Dendritic cell treated with granulocyte-macrophage colony-stimulating factor and Interleukin-4, amounts not matched to agents 40 ng/mL and 50 ng/mL, for 4 days (primary cell): ENCODE data around the gene EIF4ENIF1.
"Not testable (repeated sequence)": the region's sequence is repeated elsewhere in the genome, so short reads cannot be mapped to it uniquely, and the experiment has no call there.

Source experiments
- H3K27ac Mint-ChIP-seq: one replicate; pipeline ENCODE4 v1.8.0; 2022; ENCODE audit warnings: mild to moderate bottlenecking, mixed read lengths
- H3K27me3 Mint-ChIP-seq: one replicate; pipeline ENCODE4 v1.8.0; 2022; ENCODE audit warnings: mild to moderate bottlenecking, mixed read lengths
- H3K36me3 Mint-ChIP-seq: one replicate; pipeline ENCODE4 v1.8.0; 2022; ENCODE audit warnings: low read depth, mixed read lengths
- H3K4me1 Mint-ChIP-seq: one replicate; pipeline ENCODE4 v1.8.0; 2022; ENCODE audit warnings: low read depth, mixed read lengths
- H3K4me3 Mint-ChIP-seq: one replicate; pipeline ENCODE4 v1.8.0; 2022; ENCODE audit warnings: mild to moderate bottlenecking, moderate library complexity, mixed read lengths
- H3K9me3 Mint-ChIP-seq: one replicate; pipeline ENCODE4 v1.8.0; 2022; ENCODE audit warnings: mixed read lengths
- intact Hi-C: fragments of 100-400 bp; cut with micrococcal nuclease; formaldehyde crosslinking; loops from one replicate; pipeline ENCODE4 v1.15.0; 2022

Gene EIF4ENIF1

DNA sequence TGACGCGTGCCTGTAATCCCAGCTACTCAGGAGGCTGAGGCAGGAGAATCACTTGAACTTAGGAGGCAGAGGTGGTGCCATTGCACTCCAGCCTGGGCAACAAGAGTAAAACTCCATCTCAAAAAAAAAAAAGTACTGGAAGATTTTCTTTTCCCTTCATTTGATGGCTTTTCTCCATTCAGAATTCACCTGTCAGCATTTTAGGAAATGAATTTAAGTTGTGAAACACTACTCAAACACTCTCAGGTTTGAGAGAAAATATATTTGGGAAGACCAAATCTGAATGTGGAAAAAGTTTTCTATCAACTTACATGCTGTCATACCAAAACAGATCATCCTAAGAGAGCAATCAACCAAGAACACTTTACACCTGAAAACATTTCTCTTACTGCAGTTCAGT lies 2.7 kb downstream of the EIF4ENIF1 start:
- intact Hi-C loops = loop anchor here (5.0 to 10.0 kb wide), 2 partner anchors 90 to 192 kb away; partner anchors contain the start of genes DRG1 and PIK3IP1
- H3K9me3 Mint-ChIP-seq = no peaks in the 10 kb centered on the region
- H3K36me3 Mint-ChIP-seq = peaks cover 64% of the 10 kb centered on the region
- H3K4me1 Mint-ChIP-seq = peaks cover 15% of the 10 kb centered on the region
- H3K27ac Mint-ChIP-seq = no peak overlapping the region
- H3K4me3 Mint-ChIP-seq = no peak overlapping the region
- H3K27me3 Mint-ChIP-seq = no peaks in the 10 kb centered on the region

DNA sequence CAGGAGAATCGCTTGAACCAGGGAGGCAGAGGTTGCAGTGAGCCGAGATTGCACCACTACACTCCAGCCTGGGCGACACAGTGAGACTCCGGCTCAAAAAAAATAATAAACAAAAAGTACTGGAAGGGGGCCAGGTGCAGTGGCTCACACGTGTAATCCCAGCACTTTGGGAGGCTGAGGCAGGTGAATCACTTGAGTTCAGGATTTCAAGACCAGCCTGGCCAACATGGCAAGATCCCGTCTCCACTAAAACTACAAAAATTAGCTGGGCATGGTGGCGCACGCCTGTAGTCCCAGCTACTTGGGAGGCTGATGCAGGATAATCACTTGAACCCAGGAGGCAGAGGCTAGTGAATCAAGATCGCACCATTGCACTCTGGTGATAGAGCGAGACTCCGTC lies 3.3 kb downstream of the EIF4ENIF1 start:
- not testable (repeated sequence) for H3K27ac Mint-ChIP-seq, H3K4me1 Mint-ChIP-seq, H3K4me3 Mint-ChIP-seq, H3K9me3 Mint-ChIP-seq, H3K27me3 Mint-ChIP-seq
- intact Hi-C loops = loop anchor here (5.0 to 10.0 kb wide), 2 partner anchors 89 to 192 kb away; partner anchors contain the start of genes DRG1 and PIK3IP1
- peaks cover 70% of the 10 kb centered on the region for H3K36me3 Mint-ChIP-seq

DNA sequence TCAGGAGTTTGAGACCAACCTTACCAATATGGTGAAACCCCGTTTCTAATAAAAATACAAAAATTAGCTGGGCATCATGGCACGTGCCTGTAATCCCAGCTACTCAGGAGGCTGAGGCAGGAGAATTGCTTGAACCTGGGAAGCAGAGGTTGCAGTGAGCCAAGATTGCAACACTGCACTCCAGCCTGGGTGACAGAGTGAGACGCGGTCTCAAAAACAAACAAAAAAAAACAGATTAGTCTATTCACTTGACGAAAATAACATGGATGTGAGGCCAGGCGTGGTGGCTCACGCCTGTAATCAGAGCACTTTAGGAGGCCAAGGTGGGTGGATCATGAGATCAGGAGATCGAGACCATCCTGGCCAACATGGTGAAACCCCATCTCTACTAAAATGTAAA lies 7.2 kb downstream of the EIF4ENIF1 start:
- H3K4me3 Mint-ChIP-seq, H3K4me1 Mint-ChIP-seq, H3K9me3 Mint-ChIP-seq, H3K27me3 Mint-ChIP-seq, H3K27ac Mint-ChIP-seq: not testable (repeated sequence)
- intact Hi-C loops = loop anchor here (10.0 kb wide), 1 partner anchor 188 kb away; the partner anchor contains the start of gene PIK3IP1
- peaks cover 99% of the 10 kb centered on the region for H3K36me3 Mint-ChIP-seq

DNA sequence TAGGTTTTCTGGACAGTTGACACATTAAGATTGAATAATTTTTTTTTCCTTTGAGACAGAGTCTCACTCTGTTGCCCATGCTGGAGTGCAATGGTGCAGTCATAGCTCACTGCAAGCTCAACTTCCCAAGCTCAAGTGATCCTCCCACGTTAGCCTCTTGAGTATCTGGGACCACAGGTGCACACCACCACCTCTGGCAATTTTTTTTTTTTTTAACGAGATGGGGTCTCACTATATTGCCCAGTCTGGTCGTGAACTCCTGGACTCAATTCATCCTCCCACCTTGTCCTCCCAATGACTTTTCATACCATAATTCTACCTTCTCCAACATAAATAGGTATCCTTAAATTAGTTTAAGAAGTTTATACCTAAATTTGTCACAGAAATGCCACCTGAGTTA lies 8.5 kb downstream of the EIF4ENIF1 start:
- H3K36me3 Mint-ChIP-seq = peaks cover 93% of the 10 kb centered on the region
- H3K27ac Mint-ChIP-seq = no peak overlapping the region
- no peak overlapping the region for H3K4me3 Mint-ChIP-seq

DNA sequence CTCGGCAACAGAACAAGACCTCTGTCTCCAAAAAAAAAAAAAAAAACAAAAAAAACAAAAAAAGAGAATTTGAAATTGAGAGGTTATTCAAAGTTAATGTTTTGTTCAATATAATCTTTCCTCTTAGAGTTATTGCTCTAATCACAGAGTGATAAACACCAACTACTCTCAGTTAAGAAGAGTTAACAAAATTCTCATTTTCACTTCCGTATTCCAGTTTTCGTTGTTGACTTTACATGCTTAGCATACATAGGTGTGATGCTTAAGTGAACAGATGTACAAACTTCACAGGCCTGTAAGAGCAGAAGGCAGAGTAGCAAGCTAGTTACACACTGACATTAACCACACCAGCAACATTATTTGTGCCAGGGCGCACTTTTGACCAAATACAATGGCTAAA lies 12.3 kb downstream of the EIF4ENIF1 start:
- intact Hi-C loops = no loop called here
- Mint-ChIP-seq H3K9me3 (no peaks in the 10 kb centered on the region), H3K36me3 (peaks cover 81% of the 10 kb centered on the region), H3K4me3 (no peak overlapping the region), H3K27ac (no peak overlapping the region), H3K4me1 (no peaks in the 10 kb centered on the region), H3K27me3 (no peaks in the 10 kb centered on the region)

More for the DNA sequence above, 8.5 kb downstream of the EIF4ENIF1 start:
- intact Hi-C loops = loop anchor here (10.0 kb wide), 1 partner anchor 186 kb away; the partner anchor contains the start of gene PIK3IP1
- H3K27me3 Mint-ChIP-seq = no peaks in the 10 kb centered on the region
- no peaks in the 10 kb centered on the region for H3K4me1 Mint-ChIP-seq
- H3K9me3 Mint-ChIP-seq = no peaks in the 10 kb centered on the region

DNA sequence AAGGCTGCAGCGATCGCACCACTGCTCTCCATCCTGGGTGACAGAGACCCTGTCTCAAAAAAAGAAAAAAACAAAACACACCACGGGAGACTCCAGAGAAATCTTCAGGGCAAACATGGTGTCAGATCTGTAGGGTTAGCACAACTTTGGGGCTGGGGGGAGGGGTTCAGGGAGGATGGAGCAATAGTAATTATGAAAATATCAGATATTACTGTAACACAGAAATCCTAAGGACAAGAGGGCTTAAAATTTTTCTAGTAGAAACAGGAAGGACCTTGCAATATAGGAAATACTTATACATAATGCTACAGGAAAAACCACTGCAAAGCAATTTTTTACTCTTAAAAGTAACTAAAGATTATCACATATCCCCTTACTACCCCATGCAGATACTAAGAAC lies 13.8 kb downstream of the EIF4ENIF1 start:
- no peak overlapping the region for H3K27ac Mint-ChIP-seq
- no peaks in the 10 kb centered on the region for H3K27me3 Mint-ChIP-seq
- H3K4me1 Mint-ChIP-seq = no peaks in the 10 kb centered on the region
- intact Hi-C loops = no loop called here
- no peaks in the 10 kb centered on the region for H3K9me3 Mint-ChIP-seq
- H3K4me3 Mint-ChIP-seq = no peak overlapping the region
- H3K36me3 Mint-ChIP-seq = peaks cover 81% of the 10 kb centered on the region

DNA sequence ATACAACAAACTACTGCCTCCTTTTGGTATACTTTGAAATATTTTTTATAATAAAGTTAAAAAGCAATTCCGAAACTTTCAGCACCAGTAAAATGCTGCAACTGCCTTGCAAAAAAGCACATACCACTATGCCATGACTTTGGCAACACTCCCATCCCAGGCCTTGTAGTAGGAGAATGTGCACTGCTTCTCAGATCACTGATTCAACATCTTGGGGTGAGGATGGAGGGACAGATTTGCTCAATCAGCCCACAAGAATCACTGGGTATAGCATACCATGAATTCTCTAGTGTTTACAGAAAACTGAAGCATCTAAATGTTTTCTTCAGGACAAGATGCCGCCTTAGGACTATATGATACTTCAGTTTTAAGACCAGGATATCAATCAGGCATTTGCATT lies 14.9 kb downstream of the EIF4ENIF1 start:
- intact Hi-C loops = no loop called here
- Mint-ChIP-seq H3K4me1 (no peaks in the 10 kb centered on the region), H3K27ac (no peak overlapping the region), H3K27me3 (no peaks in the 10 kb centered on the region), H3K9me3 (no peaks in the 10 kb centered on the region), H3K4me3 (no peak overlapping the region), H3K36me3 (peaks cover 81% of the 10 kb centered on the region)

DNA sequence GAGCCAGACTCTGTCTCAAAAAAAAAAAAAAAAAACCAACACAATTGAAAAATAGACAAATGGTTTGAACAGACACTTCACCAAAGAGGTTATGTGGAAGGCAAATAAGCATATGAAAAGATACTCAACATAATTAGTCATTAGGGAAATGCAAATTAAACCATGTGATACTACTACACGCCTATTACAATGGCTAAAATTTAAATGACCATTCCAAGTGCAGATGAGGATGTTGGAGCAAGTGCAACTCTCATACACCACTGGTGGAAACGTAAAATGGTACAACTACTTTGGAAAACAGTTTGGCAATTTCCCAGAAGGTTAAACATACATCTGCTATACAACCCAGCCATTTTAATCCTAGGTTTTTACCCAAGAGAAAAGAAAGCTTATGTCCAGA lies 24.3 kb downstream of the EIF4ENIF1 start:
- Mint-ChIP-seq H3K27ac (no peak overlapping the region), H3K27me3 (no peaks in the 10 kb centered on the region), H3K36me3 (peaks cover 94% of the 10 kb centered on the region), H3K4me3 (no peak overlapping the region), H3K9me3 (no peaks in the 10 kb centered on the region), H3K4me1 (no peaks in the 10 kb centered on the region)
- intact Hi-C loops = no loop called here

DNA sequence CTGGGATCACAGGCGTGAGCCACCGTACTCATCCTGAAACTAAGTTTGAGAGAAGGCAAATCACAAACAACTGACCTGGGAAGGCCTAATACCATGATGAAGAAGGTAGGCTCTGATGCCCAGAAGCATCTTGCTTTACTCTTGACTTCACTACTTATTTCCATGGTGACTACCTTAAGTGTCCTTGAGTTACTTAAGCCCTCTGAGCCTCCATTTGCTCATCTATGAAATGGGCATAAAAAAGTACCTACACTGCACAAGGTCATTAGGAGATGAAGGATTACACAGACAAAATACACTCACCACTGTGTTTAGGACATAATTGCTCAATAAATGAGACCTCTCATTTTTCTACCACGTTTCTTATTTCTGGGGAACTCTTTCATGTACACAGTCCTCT lies 27.9 kb downstream of the EIF4ENIF1 start:
- no peaks in the 10 kb centered on the region for H3K9me3 Mint-ChIP-seq
- H3K4me1 Mint-ChIP-seq = no peaks in the 10 kb centered on the region
- H3K27ac Mint-ChIP-seq = no peak overlapping the region
- H3K4me3 Mint-ChIP-seq = no peak overlapping the region
- H3K27me3 Mint-ChIP-seq = no peaks in the 10 kb centered on the region
- peaks cover 89% of the 10 kb centered on the region for H3K36me3 Mint-ChIP-seq
- intact Hi-C loops = no loop called here

DNA sequence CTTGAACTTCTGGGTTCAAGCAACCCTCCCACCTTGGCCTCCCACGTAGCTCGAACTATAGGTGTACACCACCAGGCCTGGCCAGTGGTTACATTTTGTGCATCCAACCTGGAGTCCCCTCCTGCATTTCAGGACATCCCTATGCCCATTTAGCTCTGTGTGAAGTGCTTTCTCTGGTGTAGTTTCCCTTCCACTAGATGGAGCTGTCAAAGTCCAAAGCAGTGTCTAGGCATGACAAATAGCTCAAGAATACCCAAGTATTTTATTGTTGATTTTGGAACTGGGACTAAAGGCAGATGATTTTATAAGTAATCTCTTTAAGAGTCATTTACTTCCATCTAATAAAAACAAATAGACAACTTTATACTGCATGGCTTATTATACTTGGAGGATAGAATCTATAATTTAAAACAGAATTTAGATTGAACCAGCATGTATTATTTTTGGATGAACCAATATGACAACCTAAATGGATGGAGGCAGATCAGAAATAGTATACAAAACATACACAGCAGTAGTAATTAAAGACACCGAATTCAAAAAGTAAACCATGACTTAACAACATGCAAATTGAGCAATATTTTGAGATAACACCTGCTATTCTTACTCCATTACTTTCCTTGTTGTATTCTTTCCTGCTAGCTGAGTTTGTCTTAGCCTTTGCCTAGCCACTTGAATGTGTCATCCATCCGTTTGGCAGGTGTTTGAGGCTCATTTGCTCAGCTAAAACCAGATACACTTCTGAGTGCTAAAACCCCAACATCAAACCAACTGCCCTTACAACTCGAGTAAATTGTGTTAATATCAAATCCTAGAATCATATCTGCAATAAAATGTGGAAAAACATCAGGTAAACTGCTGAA lies 37.7 kb downstream of the EIF4ENIF1 start:
- Mint-ChIP-seq H3K4me1 (no peaks in the 10 kb centered on the region), H3K27ac (no peak overlapping the region), H3K27me3 (no peaks in the 10 kb centered on the region), H3K4me3 (no peak overlapping the region), H3K9me3 (no peaks in the 10 kb centered on the region), H3K36me3 (peaks cover 94% of the 10 kb centered on the region)
- intact Hi-C loops = no loop called here

DNA sequence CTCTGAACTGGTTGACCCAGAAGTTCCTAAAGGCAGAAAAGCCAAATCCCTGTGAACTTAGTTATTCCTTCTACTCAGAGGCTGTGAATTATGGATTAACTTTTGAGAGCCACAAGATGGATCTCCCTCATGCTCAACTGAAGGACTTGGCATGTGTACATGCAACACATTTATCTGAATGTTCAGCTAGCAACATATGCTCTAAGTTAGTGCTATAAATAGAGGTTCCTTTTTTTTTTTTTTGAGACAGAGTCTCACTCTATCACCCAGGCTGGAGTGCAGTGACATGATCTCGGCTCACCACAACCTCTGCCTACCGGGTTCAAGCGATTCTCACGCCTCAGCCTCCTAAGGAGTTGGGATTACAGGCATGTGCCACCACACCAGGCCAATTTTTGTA lies 40.1 kb downstream of the EIF4ENIF1 start:
- H3K4me3 Mint-ChIP-seq = no peak overlapping the region
- intact Hi-C loops = no loop called here
- H3K36me3 Mint-ChIP-seq = peaks cover 94% of the 10 kb centered on the region
- no peaks in the 10 kb centered on the region for H3K9me3 Mint-ChIP-seq
- H3K4me1 Mint-ChIP-seq = no peaks in the 10 kb centered on the region
- H3K27ac Mint-ChIP-seq = no peak overlapping the region
- no peaks in the 10 kb centered on the region for H3K27me3 Mint-ChIP-seq

DNA sequence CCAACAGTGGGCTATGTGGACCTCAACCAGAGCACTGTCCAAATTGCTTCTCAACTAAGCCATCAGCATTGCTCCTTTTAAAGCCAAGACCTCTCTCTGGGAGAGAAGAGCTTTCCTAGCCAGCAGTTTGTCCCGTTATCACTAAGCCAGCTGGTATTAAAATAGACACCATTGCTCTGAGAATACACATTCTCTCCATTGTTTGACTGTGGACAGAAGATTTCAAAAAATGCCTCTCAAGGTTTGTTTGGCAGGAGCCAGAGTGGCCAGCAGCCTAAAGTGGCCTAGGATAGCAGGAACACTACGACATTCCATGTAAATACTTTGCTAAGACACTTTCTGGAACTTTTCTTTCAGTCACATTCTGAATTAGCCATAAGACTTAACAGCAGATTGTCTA lies 41.3 kb downstream of the EIF4ENIF1 start:
- H3K4me3 Mint-ChIP-seq = no peak overlapping the region
- H3K9me3 Mint-ChIP-seq = no peaks in the 10 kb centered on the region
- intact Hi-C loops = no loop called here
- H3K36me3 Mint-ChIP-seq = peaks cover 94% of the 10 kb centered on the region
- H3K27ac Mint-ChIP-seq = no peak overlapping the region
- H3K4me1 Mint-ChIP-seq = no peaks in the 10 kb centered on the region
- no peaks in the 10 kb centered on the region for H3K27me3 Mint-ChIP-seq

DNA sequence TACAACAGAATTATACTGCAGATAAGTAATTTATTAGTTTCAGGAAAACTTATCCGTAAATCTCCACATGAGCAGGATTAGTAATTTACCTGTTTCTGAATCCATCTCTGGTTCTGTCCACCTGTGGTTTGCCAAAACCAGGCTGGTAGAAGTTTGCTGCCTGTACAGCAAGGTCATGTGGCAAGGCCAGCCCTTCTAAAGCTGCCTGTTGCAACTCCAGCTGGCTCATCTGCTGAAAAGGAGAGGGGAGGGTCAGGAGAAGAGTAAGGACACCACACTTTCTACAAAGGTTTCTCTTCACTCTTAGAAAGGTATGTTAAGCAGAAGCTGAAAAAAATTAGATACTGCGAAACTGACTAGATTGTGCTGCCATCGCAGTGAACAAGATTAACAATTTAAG lies 42.3 kb downstream of the EIF4ENIF1 start:
- intact Hi-C loops = no loop called here
- H3K27me3 Mint-ChIP-seq = no peaks in the 10 kb centered on the region
- no peaks in the 10 kb centered on the region for H3K4me1 Mint-ChIP-seq
- no peaks in the 10 kb centered on the region for H3K9me3 Mint-ChIP-seq
- H3K36me3 Mint-ChIP-seq = peaks cover 96% of the 10 kb centered on the region
- no peak overlapping the region for H3K4me3 Mint-ChIP-seq
- H3K27ac Mint-ChIP-seq = no peak overlapping the region

DNA sequence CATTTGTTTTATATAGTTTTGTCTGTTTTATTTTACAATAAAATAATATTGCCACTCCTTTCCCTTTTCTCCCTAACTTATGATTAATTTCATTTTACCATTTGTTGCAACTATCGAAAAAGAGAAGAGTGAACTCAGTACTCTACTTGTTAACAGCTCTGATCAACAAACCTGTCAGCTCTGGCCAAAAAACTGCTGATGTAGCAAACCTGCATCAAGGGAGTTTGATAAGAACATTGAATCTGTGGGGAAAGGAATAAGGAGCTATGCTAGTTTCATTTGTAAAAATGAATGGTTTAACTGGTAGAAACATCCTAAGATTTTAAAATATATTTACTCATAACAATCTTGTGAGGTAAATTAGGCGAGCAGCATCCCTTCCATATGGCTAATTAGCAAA lies 42.9 kb downstream of the EIF4ENIF1 start:
- H3K4me3 Mint-ChIP-seq = no peak overlapping the region
- H3K9me3 Mint-ChIP-seq = no peaks in the 10 kb centered on the region
- H3K27ac Mint-ChIP-seq = no peak overlapping the region
- H3K27me3 Mint-ChIP-seq = no peaks in the 10 kb centered on the region
- H3K4me1 Mint-ChIP-seq = no peaks in the 10 kb centered on the region
- intact Hi-C loops = no loop called here
- H3K36me3 Mint-ChIP-seq = peaks cover 96% of the 10 kb centered on the region

DNA sequence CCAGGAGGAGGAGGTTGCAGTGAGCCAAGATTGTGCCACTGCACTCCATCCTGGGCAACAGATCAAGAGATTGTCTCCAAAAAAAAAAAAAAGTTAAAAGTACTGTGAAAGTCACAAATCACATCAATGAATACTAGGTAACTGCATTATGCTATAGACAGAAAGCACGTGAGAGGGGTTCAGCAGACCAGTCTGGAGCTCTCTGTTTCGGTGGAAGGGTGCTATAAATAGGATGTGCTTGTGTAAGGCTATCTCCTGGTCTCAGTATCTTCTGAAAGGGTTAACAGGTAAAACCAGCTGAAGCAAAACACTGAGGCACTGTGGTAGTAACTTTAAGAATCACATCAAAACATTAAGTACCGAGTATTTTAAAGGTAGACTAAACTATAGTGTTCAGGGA lies 43.4 kb downstream of the EIF4ENIF1 start:
- Mint-ChIP-seq H3K27me3 (no peaks in the 10 kb centered on the region), H3K27ac (no peak overlapping the region), H3K36me3 (peaks cover 96% of the 10 kb centered on the region), H3K4me3 (no peak overlapping the region), H3K9me3 (no peaks in the 10 kb centered on the region), H3K4me1 (no peaks in the 10 kb centered on the region)
- intact Hi-C loops = no loop called here
